K562 (cell line): ENCODE results near the gene TMCC2. TPM values are rescaled to one million over a fixed set of nuclear protein-coding genes. Genes with fewer than 3 reads are reported as not detected.

Experiments used
- ARID2 ChIP-seq: fragments of 450-650 bp; IDR thresholded peaks from 2 replicates; pipeline ENCODE4 v1.6.1; 2017; ENCODE audit warnings: antibody characterized with exemption, mild to moderate bottlenecking
- CHAMP1 ChIP-seq: fragments of 450-650 bp; IDR thresholded peaks from 2 replicates; pipeline ENCODE4 v1.6.1; 2016; ENCODE audit warnings: mild to moderate bottlenecking
- CTBP1 ChIP-seq: fragments of 450-650 bp; IDR thresholded peaks from 2 replicates; pipeline ENCODE4 v1.6.1; 2016; ENCODE audit warnings: borderline replicate concordance
- DPF2 ChIP-seq: fragments of 450-650 bp; IDR thresholded peaks from 2 replicates; pipeline ENCODE4 v1.6.1; 2016
- EGR1 ChIP-seq: fragments of 450-650 bp; conservative IDR thresholded peaks from 2 replicates; pipeline ENCODE4 v1.6.1; 2017; ENCODE audit warnings: mild to moderate bottlenecking
- HDGF ChIP-seq: fragments of 450-650 bp; IDR thresholded peaks from 2 replicates; pipeline ENCODE4 v1.6.1; 2016
- HIVEP1 ChIP-seq: fragments of 250-450 bp; sonication (Bioruptor Pico); IDR thresholded peaks from 2 replicates; pipeline ENCODE4 v1.4.0; 2020; ENCODE audit warnings: mild to moderate bottlenecking
- KDM5B ChIP-seq: fragments of 200-600 bp; sonication (generic); IDR thresholded peaks from 2 replicates; pipeline ENCODE4 v1.6.1; 2012; ENCODE audit warnings: low read depth, mild to moderate bottlenecking, moderate library complexity, low read length, control low read depth, inconsistent platforms; ENCODE audit not compliant: insufficient replicate concordance
- MAFF ChIP-seq: IDR thresholded peaks from 2 replicates; pipeline ENCODE4 v1.6.1; 2012; ENCODE audit warnings: low read length, improper control_type of control experiment
- NELFE ChIP-seq: IDR thresholded peaks from 2 replicates; pipeline ENCODE4 v1.6.1; 2011; ENCODE audit warnings: mild to moderate bottlenecking; ENCODE audit not compliant: insufficient read depth, insufficient read length
- NR4A1 ChIP-seq, 2 experiments: fragments of 250-450 bp in 1 of 2; fragments of 450-650 bp in 1 of 2; sonication (Bioruptor Pico) in 1 of 2; IDR thresholded peaks; 2 replicates each; pipeline versions ENCODE4 v1.4.0 to v1.6.1; 2016 to 2020; ENCODE audit warnings: mild to moderate bottlenecking in 2 of 2, missing compliant biosample characterization in 1 of 2, missing genetic modification characterization in 1 of 2, moderate library complexity in 1 of 2
- PTRF ChIP-seq: fragments of 450-650 bp; IDR thresholded peaks from 2 replicates; pipeline ENCODE4 v1.6.1; 2016; ENCODE audit warnings: mild to moderate bottlenecking, missing genetic modification characterization, missing compliant biosample characterization
- RHOXF2B ChIP-seq: fragments of 250-450 bp; sonication (Bioruptor Pico); conservative IDR thresholded peaks from 2 replicates; pipeline ENCODE4 v1.5.1; 2021
- SNAPC5 ChIP-seq: fragments of 250-450 bp; sonication (Bioruptor Pico); IDR thresholded peaks from 2 replicates; pipeline ENCODE4 v1.8.0; 2021; ENCODE audit warnings: moderate library complexity, mild to moderate bottlenecking, inconsistent platforms
- SRF ChIP-seq, 2 experiments: fragments of 250-450, 450-650 bp in 1 of 2; sonication (Bioruptor Pico) in 1 of 2; sonication (generic) in 1 of 2; formaldehyde crosslinking; IDR thresholded peaks; 2 replicates each; pipeline versions ENCODE4 v1.5.0 to v1.5.1; 2020 to 2022; ENCODE audit warnings: mild to moderate bottlenecking in 1 of 2, missing genetic modification reagents in 1 of 2
- TAF9B ChIP-seq: fragments of 450-650 bp; IDR thresholded peaks from 2 replicates; pipeline ENCODE4 v1.6.1; 2018; ENCODE audit warnings: mild to moderate bottlenecking; ENCODE audit not compliant: partially characterized antibody
- TRIM25 ChIP-seq: fragments of 450-650 bp; IDR thresholded peaks from 2 replicates; pipeline ENCODE4 v1.7.0; 2016; ENCODE audit warnings: borderline replicate concordance
- VEZF1 ChIP-seq: fragments of 200-800 bp; sonication (Bioruptor generic); IDR thresholded peaks from 2 replicates; pipeline ENCODE4 v1.6.1; 2017; ENCODE audit warnings: missing genetic modification characterization, missing compliant biosample characterization
- ZBTB7A ChIP-seq: IDR thresholded peaks from 2 replicates; pipeline ENCODE4 v1.6.1; 2011; ENCODE audit warnings: low read depth, mild to moderate bottlenecking, low read length, moderate library complexity, borderline replicate concordance; ENCODE audit not compliant: control insufficient read depth
- ZNF133 ChIP-seq: fragments of 250-450 bp; sonication (Bioruptor Pico); IDR thresholded peaks from 2 replicates; pipeline ENCODE4 v1.4.0; 2020; ENCODE audit warnings: mild to moderate bottlenecking
- ZNF184 ChIP-seq: sonication (generic); formaldehyde crosslinking; IDR thresholded peaks from 2 replicates; pipeline ENCODE4 v1.5.0; 2020; ENCODE audit warnings: missing genetic modification reagents
- ZNF24 ChIP-seq: fragments of 450-650 bp; IDR thresholded peaks from 2 replicates; pipeline ENCODE4 v1.6.1; 2016
- ZNF586 ChIP-seq: fragments of 450-650 bp; formaldehyde crosslinking; conservative IDR thresholded peaks from 2 replicates; pipeline ENCODE4 v1.4.0; 2020; ENCODE audit warnings: mild to moderate bottlenecking, moderate library complexity
- ZNF695 ChIP-seq: fragments of 450-650 bp; formaldehyde crosslinking; IDR thresholded peaks from 2 replicates; pipeline ENCODE4 v1.4.0; 2020; ENCODE audit warnings: mild to moderate bottlenecking, moderate library complexity
- polyA plus RNA-seq, 8 experiments: library from polyadenylated mRNA; depleted of rRNA in 4 of 8; stranded (reverse) in 5 of 8; unstranded in 3 of 8; fragments of >200 nt; fragmentation: Nextera tagmentation in 2 of 8; fragmentation: Illumina TruSeq in 1 of 8; extraction: Ambion mirVana in 2 of 8; extraction: Trizol in 1 of 8; gene quantifications; 2 replicates each; pipeline versions ENCODE4 v1.2.1 to v1.2.3, GENCODE V29; 2011 to 2014; ENCODE audit warnings: inconsistent platforms in 1 of 8, missing spikeins in 1 of 8
- total RNA-seq, 7 experiments: library from RNA; depleted of rRNA in 6 of 7; stranded (reverse); fragments of >200 nt in 6 of 7; fragmentation: Illumina TruSeq in 2 of 7; extraction: Trizol in 2 of 7; gene quantifications; 2 replicates each; pipeline versions ENCODE4 v1.2.1 to v1.2.3, GENCODE V29; 2011 to 2021; ENCODE audit warnings: low replicate concordance in 1 of 7

Gene TMCC2
- total and polyA plus RNA-seq, 9 of the 15 experiments (the other 6 are each of a cell fraction or from before 2014, with no cell fraction given) = 0.06 to 1.8 (median 0.98) TPM

GRCh38 chr1:205237526-205238484, 10.1 kb downstream of the TMCC2 start (continued):
- TF ChIP-seq VEZF1 (CRISPR knock-in tag) (no peak), MAFF (no peak), KDM5B (no peak), ZNF184 (CRISPR knock-in tag) (no peak), ZBTB7A (no peak), ARID2 (no peak), TRIM25 (no peak), SNAPC5 (CRISPR knock-in tag) (no peak), EGR1 (peak; percentile 40), HIVEP1 (no peak), NELFE (no peak), NR4A1 (CRISPR knock-in tag; IDR thresholded peaks at IDR 0.05) (no peak), NR4A1 (tag; IDR thresholded peaks at IDR 0.05) (0 out of 2 replicates have a peak, but pooled peaks have one; percentile 39), ZNF133 (CRISPR knock-in tag) (no peak), RHOXF2B (CRISPR knock-in tag) (no peak), SRF (CRISPR knock-in tag; IDR thresholded peaks at IDR 0.05) (0 out of 4 replicates have a peak, but pooled peaks of 1 of the 2 experiments have one; percentile 26), ZNF695 (CRISPR knock-in tag) (no peak), CTBP1 (peak; percentile 70; the same call in 1 of the 2 replicates), ZNF586 (CRISPR knock-in tag) (no peak), ZNF24 (no peak), HDGF (no peak), DPF2 (peak; percentile 75), TAF9B (no peak), CHAMP1 (no peak), PTRF (tag) (no peak)
